HuH-7.5 (cell line): Measurements from ENCODE around the gene LEPROT.
"Not testable (repeated sequence)": the region's sequence is repeated elsewhere in the genome, so short reads cannot be mapped to it uniquely, and the experiment has no call there.

Experiments used
- DNase-seq: peaks from one replicate; pipeline ENCODE4 v3.0.0; 2011; ENCODE audit warnings: low spot score

Gene LEPROT

GRCh38 chr1:65437616-65438015 is 17.1 kb downstream of the LEPROT start:
- DNase-seq: no peak

DNA sequence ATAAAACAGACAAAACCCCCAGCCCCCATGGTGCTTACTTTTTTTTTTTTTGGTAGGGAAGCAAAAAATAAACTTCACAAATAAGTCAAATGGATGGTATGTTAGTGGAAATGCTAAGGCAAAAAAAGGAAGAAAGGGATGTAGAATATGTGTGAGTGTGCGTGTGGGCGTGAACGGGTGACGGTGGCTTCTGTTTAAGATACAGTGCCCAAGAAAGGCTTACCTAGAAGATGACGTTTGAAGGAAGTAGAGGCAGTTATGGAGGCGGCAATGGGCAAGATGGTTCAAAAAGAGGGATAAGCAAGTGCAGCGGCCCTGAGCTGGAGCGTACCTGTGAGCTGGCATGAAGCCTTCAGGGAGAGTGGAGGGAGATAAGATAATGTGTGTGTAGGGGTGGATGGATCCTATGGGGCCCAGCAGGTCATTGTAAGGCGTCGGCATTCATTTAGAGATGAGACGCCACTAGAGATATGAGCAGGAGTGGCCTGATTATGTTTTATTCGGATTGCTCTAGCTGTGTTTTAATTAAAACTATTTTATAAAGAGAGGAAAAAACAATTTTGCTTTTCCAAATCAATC is 19.9 kb downstream of the LEPROT start:
- no peak for DNase-seq

DNA sequence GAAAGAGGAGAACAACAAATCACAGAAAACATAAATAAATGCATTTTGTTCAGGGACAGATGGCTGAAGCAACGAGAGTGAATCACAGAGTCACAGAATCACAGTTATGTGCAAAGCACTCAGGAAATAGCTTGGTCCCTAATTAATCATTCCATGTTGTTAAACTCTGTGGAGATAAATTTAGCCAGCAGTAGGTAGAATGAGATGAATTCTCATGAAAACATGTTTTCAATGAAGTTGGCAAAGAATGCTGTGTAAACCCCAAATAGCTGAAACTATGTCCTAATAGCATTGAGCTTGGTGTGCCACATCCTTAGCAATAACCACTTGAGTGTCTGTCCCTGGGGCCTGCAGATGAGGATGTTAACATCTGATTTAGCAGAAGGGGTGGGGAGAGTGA is 20.4 kb downstream of the LEPROT start:
- no peak for DNase-seq

- no peak for DNase-seq
Measured at GRCh38 chr1:65441464-65441863, 21.0 kb downstream of the LEPROT start.

- no peak for DNase-seq
Measured at GRCh38 chr1:65442442-65442841, 22.0 kb downstream of the LEPROT start.

DNA sequence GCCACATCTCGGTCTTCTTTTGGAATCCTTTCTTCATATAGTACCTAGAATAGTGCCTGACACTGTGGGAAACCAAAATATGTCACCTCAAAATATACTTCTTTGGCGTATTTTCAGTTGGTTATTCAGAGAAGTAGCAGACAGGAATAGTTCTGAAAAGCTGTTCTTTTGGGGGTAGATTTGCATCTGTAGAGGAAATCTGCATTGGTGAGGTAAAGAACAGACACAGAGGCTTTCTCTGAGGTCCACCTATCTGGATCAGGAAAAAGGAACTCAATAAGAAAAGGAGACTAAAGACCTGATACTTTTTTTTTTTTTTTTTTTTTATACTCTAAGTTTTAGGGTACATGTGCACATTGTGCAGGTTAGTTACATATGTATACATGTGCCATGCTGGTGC is 23.2 kb downstream of the LEPROT start:
- DNase-seq: no peak

- no peak for DNase-seq
Measured at GRCh38 chr1:65444128-65444640, 23.7 kb downstream of the LEPROT start.

- DNase-seq: no peak
Measured at GRCh38 chr1:65445837-65446236, 25.4 kb downstream of the LEPROT start.

DNA sequence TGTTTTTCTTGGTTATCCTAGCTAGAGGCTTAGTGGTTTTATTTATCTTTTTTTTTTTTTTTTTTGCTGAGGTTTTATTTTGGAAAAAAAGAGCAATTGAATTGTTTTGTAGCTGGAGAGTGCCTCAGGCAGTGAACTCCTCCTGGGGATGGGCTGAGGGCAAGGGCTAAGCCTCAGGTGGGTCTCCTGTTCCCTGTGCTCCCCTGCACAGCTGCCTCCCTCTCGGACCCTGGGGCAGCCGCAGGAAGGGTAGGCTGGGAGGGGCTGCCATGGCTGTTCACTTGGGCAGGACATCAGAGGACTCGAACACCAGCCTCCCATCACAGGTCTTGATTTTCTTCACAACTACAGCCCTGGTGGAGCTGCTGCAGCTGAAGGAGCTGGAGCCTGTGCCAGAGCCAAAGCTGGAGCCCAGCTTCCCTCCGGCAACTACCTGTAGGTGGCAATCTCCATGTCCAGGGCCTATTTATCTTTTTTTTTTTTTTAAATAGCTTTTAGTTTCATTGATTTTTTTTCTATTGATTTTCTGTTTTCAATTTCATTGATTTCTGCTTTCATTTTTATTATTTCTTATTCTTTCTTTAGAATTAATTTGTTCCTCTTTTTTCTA is 28.9 kb downstream of the LEPROT start:
- no peak for DNase-seq

GRCh38 chr1:65455678-65456077 is 35.2 kb downstream of the LEPROT start:
- DNase-seq: not testable (repeated sequence)

GRCh38 chr1:65456481-65456880 is 36.0 kb downstream of the LEPROT start:
- DNase-seq: no peak

DNA sequence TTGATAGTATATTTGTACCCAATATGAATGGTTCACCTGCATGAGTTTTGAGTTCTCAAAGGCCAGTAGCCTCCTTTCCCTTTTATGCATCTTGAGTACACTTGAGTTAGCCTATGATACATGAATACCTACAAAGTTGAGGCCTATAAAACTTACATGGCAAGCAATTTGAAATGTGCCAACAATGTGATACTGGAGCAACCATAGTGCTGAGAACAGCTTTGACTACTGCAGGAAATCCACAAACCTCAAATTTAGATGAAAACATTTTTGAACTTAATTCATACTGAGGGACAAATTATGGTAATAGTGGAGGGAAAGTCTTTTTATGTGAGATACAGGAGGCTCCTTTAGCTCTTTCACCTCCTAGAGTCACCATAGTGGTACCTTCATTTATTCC is 37.4 kb downstream of the LEPROT start:
- no peak for DNase-seq

DNA sequence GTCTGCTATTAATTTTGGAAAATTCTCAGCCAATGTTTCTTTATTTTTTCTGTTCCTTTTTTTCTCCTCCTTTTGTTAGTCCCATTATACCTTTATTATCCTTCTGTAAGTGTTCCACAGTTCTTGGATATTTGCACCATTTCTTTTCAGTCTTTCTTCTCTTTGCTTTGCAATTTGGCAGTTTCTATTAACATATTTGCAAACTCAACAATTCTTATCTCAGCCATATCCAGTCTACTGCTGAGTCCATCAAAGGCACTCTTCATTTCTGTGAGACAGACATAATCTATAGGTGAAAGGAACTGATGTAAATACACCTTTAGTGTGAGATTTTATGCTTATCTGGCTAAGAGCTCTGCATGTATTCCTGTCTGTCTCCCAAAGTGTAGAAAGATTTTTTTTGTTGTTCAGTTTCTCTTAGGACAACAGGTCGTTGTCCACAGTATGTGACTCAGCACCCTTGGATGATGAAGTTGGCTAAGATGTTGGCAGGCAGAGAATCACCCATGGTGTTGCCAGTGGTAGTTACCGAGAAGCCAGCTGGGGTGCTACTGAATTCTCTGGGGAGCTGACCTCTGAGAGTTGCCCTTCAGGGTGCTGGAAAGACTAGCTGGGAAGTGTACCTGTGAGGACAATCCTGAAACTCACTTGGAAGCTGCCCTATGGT is 38.4 kb downstream of the LEPROT start:
- DNase-seq: no peak

- peak; percentile 23 for DNase-seq
Measured at GRCh38 chr1:65459397-65459768, 38.9 kb downstream of the LEPROT start.

DNA sequence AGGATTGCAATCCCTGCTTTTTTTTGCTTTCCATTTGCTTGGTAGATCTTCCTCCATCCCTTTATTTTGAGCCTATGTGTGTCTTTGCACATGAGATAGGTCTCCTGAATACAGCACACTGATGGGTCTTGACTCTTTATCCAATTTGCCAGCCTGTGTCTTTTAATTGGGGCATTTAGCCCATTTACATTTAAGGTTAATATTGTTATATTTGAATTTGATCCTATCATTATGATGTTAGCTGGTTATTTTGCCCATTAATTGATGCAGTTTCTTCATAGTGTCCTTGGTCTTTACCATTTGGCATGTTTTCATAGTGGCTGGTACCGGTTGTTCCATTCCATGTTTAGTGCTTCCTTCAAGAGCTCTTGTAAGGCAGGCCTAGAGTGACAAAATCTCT is 45.4 kb downstream of the LEPROT start:
- DNase-seq: not testable (repeated sequence)

- no peak for DNase-seq
Measured at GRCh38 chr1:65467536-65467935, 47.1 kb downstream of the LEPROT start.

GRCh38 chr1:65469126-65469888 is 48.8 kb downstream of the LEPROT start:
- no peak for DNase-seq

- DNase-seq: no peak
Measured at GRCh38 chr1:65469889-65470340, 49.4 kb downstream of the LEPROT start.

- DNase-seq: no peak
Measured at GRCh38 chr1:65470766-65471165, 50.3 kb downstream of the LEPROT start.

DNA sequence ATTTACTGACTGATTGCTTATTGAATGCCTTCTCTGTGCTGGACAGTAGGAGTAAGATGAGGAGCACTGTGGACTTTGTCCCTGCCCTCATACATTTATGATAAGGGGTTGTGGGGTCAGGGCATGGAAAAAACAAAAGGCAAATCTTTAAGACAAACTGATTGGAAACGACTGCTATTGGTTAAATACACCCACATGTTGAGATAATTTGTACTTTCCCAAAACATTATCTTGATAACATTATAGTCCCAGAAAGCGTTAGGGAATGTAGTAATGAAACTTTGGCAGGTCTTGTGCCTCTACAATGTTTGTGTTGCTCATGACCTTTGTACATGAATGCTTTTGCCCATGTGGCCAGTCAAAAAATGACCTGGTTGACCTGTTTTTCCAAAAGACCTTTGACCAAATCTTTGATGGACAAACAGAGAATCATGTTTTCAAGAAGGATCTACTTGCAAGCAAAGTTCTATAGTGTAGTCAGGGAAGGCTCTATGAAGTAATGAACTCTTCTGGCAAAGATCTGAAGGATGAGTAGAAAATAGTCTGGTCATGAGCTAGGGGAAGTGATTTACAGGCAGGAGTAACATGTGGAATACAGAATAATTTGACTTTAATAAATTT is 50.9 kb downstream of the LEPROT start:
- DNase-seq: no peak

GRCh38 chr1:65471861-65472332 is 51.4 kb downstream of the LEPROT start:
- DNase-seq: no peak

DNA sequence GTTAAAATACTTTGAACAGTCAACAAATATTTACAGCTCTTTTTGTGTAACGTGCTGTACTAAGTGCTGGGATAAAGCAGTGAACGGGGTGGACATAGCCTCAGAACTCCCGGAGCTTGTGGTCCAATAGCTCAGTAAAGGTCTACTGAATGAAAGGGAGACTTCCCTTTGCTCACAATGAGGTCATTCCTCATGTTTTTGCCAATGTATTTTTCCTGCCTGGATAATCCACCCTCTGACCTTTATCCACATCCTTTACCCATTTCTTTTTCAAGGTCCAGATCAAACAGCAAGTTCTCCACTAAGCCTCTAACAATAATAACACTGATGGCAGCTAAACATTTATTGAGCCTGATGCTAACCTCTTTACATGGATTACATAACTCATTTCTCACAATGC is 55.9 kb downstream of the LEPROT start:
- DNase-seq: no peak
